Right atrium auricular region (tissue), 2 donors: ENCODE data around the gene NTSR1. TPM values are rescaled to one million over a fixed set of nuclear protein-coding genes. Genes with fewer than 3 reads are reported as not detected.

ENCODE experiments used
- DNase-seq: peaks from one replicate; pipeline ENCODE4 v3.0.0-alpha.2; 2019; ENCODE audit warnings: low spot score
- H3K27ac ChIP-seq, 2 donors: fragments of 200-600 bp; sonication (generic); 1 replicate in 1 of 2; 2 replicates in 1 of 2; pipeline ENCODE4 v1.5.1; 2016 to 2019
- H3K27me3 ChIP-seq, 2 donors: fragments of 200-600 bp; sonication (generic); one replicate each; pipeline versions ENCODE4 v1.5.1 to v1.6.0; 2017 to 2019
- H3K36me3 ChIP-seq: fragments of 200-600 bp; sonication (generic); one replicate; pipeline ENCODE4 v1.5.1; 2016
- H3K4me1 ChIP-seq, 2 donors: fragments of 200-600 bp; sonication (generic); one replicate each; pipeline versions ENCODE4 v1.5.1 to v1.6.0; 2017 to 2019
- H3K4me3 ChIP-seq, 2 donors: fragments of 200-600 bp; sonication (generic); 1 replicate in 1 of 2; 2 replicates in 1 of 2; pipeline ENCODE4 v1.5.1; 2017 to 2019; ENCODE audit warnings: mild to moderate bottlenecking in 1 of 2, moderate library complexity in 1 of 2
- H3K9me3 ChIP-seq, 2 donors: fragments of 200-600 bp; sonication (generic); one replicate each; pipeline ENCODE4 v1.5.1; 2019
- CTCF ChIP-seq, 2 donors: fragments of 200-600 bp; sonication (generic); IDR thresholded peaks; one replicate each; pipeline ENCODE4 v1.5.1; 2019; ENCODE audit warnings: antibody characterized with exemption in 2 of 2
- total RNA-seq, 2 donors: library from RNA; depleted of rRNA; stranded (reverse); fragments of >200 nt; gene quantifications; one replicate each; pipeline ENCODE4 v1.1.0, GENCODE V29; 2016

NTSR1 gene
- total RNA-seq, 2 donors from 2014 or later = 0.43 TPM; not detected in 1

GRCh38 chr20:62726716-62727583 is 18.3 kb downstream of the NTSR1 start:
- no peak for DNase-seq

GRCh38 chr20:62727584-62728027 is 19.0 kb downstream of the NTSR1 start:
- DNase-seq = no peak
- peaks cover 0 to 7% of the 10 kb centered on the region in 2 donors for H3K9me3 ChIP-seq
- no peaks in the 10 kb centered on the region for H3K27me3 ChIP-seq
- no peak for TF ChIP-seq CTCF (IDR thresholded peaks at IDR 0.05)
- H3K36me3 ChIP-seq = no peaks in the 10 kb centered on the region
- no peak overlapping the region for H3K27ac ChIP-seq
- H3K4me1 ChIP-seq = no peaks in the 10 kb centered on the region
- no peak overlapping the region for H3K4me3 ChIP-seq

More at GRCh38 chr20:62726716-62727583, 18.3 kb downstream of the NTSR1 start:
- no peaks in the 10 kb centered on the region for H3K27me3 ChIP-seq
- no peaks in the 10 kb centered on the region for H3K4me1 ChIP-seq
- peaks cover 0 to 7% of the 10 kb centered on the region in 2 donors for H3K9me3 ChIP-seq
- no peak overlapping the region for H3K27ac ChIP-seq
- no peak for TF ChIP-seq CTCF (IDR thresholded peaks at IDR 0.05)
- no peak overlapping the region for H3K4me3 ChIP-seq
- H3K36me3 ChIP-seq = no peaks in the 10 kb centered on the region

- TF ChIP-seq CTCF (IDR thresholded peaks at IDR 0.05) = no peak
- H3K27me3 ChIP-seq = no peaks in the 10 kb centered on the region
- H3K4me1 ChIP-seq = no peaks in the 10 kb centered on the region
- H3K4me3 ChIP-seq = no peak overlapping the region
- H3K36me3 ChIP-seq = no peaks in the 10 kb centered on the region
- H3K9me3 ChIP-seq = peaks cover 0 to 7% of the 10 kb centered on the region in 2 donors
- DNase-seq = no peak
- H3K27ac ChIP-seq = no peak overlapping the region
Measured at GRCh38 chr20:62728028-62728780, 19.6 kb downstream of the NTSR1 start.

- Histone ChIP-seq H3K27ac (no peak overlapping the region), H3K27me3 (no peaks in the 10 kb centered on the region), H3K9me3 (peaks cover 0 to 7% of the 10 kb centered on the region in 2 donors), H3K36me3 (no peaks in the 10 kb centered on the region), H3K4me3 (no peak overlapping the region), H3K4me1 (no peaks in the 10 kb centered on the region)
- no peak for TF ChIP-seq CTCF (IDR thresholded peaks at IDR 0.05)
- DNase-seq = no peak
Measured at GRCh38 chr20:62728781-62729300, 20.2 kb downstream of the NTSR1 start.

GRCh38 chr20:62730481-62730880 is 21.8 kb downstream of the NTSR1 start:
- no peak for DNase-seq
- no peaks in the 10 kb centered on the region for H3K27me3 ChIP-seq

More at GRCh38 chr20:62730481-62730880, 21.8 kb downstream of the NTSR1 start:
- Histone ChIP-seq H3K27ac (no peak overlapping the region), H3K4me1 (no peaks in the 10 kb centered on the region), H3K4me3 (no peak overlapping the region), H3K9me3 (peaks cover 0 to 7% of the 10 kb centered on the region in 2 donors), H3K36me3 (no peaks in the 10 kb centered on the region)
- no peak for TF ChIP-seq CTCF (IDR thresholded peaks at IDR 0.05)
